ENCODE measurements around the gene SMLR1.
A peak's percentile ranks its signal among the peaks of the same experiment; 100 is the strongest.
"Not testable (repeated sequence)": the region's sequence is repeated elsewhere in the genome, so short reads cannot be mapped to it uniquely, and the experiment has no call there.

Gene SMLR1

DNA sequence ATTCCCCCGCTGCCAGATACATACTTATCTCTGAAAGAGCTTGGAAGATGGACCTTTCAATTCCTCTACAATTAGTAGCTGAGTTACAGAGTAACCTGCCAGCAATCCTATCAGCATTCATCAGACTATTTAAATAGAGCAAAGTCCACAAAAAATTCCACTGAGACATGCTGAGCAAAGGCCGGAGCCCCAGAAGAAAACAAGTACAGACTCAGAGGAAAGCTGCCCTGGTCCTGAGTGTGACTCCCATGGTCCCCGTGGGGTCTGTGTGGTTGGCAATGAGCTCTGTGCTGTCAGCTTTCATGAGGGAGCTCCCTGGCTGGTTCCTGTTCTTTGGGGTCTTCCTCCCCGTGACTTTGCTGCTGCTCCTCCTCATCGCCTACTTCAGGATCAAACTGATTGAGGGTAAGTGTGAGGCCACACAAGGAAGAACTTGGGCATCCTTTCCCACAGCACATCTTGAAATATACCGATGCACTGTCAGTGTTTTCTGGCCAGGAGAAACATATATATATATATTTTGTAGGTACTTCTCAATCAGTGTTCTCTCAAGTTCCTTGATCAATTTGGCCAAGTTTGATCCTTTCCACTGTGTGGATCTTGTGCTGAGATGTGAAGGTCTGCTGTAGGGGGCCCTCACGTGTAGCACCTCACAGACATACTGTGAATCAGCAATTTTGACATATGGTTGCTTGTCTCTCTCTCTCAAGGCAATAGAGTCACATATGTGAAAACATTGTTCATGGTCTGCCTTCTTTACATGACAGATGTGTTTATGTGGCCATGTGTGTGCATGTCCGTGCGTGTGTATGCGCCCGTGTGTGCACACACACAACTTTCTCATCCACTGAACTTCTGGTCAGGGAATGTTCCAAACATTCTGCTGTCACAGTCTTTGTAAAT, at the start of gene SMLR1:
Gene SMLR1 (plus strand): TSS at position 160 of the 903 bp plus-strand sequence. CDS start 8 bp downstream, at position 168.
- no peak for DNase-seq

DNA sequence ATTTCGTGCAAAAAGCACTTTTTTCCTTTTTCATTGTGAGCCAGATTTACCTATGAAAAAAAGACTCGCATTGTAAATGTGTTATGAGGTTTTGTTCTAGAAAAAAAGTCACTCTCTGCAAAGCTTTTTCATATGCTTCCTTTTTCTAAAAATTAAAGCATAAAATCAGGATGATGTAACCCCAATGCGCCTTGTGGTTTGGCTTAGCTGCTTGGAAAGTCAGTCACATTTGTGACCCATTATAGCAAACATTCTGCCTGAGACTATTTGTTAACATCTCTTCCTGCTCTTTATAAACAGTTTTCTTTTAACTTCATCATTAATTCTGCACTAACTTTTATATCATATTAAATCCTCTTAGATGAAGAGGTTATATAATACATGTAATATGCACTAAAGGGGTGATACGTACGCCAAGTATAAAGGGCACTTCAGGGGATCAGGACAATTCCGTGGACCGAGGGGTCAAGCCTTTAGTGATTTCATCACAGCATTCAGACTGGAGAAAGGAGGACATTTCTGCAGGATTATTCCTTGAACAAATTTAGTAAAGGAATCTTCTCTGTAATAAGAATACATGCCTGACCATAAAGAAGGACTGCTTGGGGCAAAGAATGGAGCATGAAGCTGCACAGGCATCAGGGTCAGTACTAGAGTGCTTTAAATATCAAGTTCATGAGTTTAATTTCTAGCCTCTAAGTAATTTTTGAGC, 48.1 kb upstream of the SMLR1 start:
- DNase-seq, result peak; percentile 22 to 41

DNA sequence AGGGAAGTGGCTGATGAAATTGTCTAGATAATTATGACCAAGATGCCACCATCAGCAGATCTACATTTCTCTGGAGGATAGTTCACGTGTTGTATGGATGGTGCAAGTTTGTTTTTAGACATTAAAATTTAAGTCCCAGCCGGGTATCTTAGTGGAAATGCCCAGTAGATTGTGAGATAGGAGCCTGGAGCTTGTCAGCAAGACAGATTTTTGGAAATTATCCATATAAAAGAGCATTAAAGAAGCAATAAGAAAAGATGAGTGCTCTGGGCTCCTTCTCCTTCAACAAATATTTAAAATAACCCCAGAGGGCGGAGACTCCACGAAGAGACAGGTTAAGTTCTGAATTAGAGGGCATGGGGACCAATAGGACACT, 47.6 kb upstream of the SMLR1 start:
- no peak for DNase-seq

DNA sequence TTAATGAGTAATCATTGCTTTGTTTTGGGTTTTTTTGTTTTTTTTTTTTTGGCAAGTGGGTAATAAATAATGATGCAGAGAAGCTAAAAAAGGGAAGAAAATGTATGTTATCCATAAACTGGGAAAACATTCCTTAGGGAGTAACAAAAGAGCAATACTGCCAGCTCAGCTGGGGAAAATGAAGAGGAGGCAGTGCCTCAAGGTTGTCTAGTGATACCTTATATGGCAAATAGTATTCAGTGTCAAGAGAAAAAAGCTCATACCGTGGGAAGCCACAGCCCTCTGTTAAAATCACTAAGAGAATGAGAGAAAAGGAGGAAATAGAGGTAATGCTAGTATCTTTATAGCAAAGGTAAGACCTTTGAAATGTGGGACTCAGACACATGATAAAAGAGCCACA, 47.1 kb upstream of the SMLR1 start:
- DNase-seq, result no peak

DNA sequence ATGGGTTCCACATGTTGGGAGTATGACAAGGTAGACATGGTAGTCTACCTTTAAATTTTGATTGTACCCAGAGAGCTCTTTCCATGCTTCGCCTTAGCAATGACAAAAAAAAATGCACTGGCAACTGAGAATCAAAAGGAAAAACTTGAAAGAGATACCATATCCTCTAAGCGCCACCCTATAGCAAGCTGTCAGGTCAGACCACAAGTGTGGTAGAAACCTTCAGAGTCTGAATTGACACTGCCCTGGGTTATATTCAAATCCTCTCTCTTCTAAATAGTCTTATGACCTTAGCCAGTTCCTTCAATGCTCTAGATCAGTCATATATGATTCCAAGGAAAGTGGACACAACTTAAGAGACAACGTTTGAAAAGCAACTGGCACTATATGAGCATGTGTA, 45.6 kb upstream of the SMLR1 start:
- DNase-seq, result no peak

DNA sequence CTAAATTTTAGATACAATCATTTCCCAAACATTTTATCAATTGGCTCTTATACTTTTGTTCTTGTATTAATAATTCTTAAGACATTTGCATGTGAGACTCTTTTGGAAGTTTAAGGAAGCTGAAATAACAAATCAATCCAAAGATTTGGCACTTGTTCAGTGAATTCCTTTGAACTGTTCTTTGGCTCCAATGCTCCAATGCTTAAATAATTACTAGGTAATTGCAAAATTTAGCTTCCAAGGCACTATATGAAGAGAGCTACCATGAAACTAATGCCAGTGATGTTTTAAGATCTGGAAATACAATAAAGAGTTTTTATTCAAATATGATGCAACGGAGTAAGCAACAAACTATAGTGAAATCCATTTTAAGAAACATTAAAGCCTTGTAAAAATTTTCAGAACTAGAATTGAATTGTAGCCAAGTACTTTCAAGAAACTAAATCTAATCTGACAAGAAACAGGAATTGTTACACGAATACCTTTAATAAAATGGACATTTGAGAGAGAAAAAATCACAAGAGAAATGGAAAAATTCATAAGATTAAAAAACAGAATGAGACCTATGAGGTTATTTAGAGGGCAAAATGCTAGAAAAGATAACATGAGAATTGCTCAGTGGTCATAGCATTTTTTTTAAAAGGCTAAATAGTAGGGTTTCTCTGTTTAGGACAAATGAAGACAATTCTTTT, 43.6 kb upstream of the SMLR1 start:
- no peak for DNase-seq

DNA sequence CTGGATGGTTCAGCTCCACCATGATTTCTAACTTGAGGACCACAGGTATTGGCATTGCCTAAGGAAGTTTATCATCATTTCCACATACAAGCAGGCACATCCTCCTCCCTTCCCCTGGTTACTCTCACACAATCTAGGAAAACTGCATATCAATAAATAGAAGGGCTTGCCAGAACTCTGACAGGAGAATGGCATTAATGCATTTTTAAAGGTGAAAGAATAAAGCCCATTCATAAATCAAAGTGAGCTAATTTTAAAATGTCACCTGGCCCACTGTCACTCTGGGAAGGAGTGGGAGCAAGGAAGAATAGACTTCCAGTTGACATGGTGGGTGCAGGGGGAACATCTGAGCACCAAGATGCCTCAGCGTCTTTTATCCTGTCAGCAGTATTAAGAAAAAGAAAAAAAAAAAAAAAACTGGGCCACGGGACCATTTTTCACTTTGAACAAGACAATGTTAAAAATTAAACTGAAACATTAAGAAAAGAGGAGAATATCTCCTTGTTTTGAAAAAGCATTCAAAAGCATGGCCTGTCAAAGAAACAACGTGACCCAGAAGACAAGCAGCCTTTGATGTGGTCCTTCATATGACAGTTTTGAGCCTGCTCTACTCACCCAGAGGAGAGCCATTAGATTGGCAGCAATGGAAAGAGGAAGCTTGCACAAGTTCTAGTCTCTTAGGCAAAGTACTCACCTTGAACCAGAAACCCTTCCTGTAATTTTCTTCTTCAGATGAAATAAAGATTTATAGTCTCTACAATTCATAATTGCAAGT, 39.3 kb upstream of the SMLR1 start:
- DNase-seq, result no peak

DNA sequence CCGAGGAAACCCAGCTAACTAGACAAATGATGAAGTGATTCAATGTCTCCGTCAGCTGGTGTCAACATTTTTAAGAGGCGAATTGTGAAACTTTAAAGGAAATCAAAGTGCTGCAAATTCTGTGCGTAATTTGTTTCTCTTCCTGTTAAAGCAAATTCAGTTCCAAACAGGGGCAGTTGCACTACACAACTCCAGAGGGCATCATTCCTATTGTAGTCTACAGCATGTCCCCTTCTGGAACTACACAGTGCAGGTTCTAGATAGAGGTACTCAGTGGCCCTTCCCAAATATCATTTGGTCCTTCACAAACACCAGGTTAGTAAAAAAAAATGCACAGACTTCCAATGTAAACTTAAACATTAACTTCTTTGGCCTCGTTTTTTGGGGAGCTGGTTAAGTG, 38.3 kb upstream of the SMLR1 start:
- no peak for DNase-seq

DNA sequence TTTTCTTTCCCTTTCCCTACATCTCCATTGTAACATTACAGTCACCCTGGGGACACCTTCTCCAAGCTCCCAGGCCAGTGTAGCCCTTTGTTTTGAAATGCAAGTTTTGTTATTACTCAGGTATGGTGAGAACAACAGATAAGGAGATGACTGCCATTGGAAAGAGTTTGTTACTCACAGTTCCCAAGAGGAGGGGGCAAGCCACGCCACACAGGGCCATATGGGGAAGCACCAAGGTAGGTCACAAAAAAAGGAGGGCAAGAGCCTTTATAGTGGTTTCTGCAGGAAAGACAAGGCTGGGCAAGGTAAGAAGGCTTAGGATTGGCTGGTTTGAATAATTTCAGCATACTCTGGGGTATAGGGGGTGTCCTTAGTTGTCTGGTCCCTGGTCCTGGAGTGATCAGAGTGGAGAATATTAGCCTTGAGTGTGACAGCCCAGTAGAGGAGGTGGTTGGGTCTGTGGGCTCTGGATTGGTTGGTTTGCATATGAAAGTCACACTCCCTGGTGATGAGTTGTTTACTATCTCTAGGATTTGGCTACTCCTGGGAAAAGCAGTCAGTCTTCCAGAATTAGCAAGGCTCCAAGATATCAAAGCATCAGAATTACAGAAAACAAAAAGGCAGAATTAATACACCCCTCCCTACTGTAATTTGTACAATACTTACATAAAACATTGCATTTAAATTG, 33.1 kb upstream of the SMLR1 start:
- DNase-seq, result no peak

DNA sequence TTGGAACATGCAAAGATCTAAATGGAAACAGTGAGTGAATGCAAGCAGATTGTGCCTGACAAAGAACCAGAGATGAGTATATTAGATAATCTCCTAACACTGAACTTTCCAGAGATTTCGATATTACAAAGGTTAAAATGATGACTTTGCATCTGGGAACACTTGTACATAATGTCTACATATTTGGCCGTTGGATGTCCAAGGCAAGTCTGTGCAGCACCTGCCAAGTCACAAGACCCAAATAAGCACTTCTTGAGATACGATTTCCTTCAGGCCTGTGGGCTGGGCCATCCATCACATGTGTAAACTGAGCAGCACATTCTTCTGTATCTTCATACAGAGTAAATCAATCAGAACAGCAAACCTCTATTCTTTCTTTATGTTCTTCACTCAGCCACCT, 32.5 kb upstream of the SMLR1 start:
- DNase-seq, result no peak

DNA sequence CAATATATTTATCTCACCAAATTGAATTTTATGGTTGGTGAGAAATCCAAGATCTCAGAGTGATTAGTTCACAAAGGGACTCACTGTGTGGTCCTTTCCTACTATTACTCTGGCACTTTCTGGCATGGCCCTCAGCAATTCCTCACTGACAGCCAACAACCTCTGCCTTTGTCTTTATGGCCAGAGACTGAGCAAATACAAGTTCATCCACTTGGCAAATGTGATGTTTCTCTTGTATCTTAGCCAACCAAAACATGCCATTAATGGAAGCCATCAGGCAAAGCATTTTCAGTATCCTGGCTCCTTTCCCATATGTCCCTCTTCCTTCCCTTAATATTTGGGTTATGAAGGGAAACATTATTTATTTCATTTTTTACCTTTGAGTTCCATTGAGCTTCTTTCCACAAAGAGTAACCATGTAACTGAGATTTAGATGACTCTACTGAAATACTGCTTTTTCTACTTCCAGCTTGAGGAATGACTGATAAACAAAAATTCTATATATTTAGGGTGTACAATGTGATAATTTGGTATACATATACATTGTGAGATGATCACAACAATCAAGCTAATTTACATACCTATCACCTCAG, 30.8 kb upstream of the SMLR1 start:
- DNase-seq, result no peak

DNA sequence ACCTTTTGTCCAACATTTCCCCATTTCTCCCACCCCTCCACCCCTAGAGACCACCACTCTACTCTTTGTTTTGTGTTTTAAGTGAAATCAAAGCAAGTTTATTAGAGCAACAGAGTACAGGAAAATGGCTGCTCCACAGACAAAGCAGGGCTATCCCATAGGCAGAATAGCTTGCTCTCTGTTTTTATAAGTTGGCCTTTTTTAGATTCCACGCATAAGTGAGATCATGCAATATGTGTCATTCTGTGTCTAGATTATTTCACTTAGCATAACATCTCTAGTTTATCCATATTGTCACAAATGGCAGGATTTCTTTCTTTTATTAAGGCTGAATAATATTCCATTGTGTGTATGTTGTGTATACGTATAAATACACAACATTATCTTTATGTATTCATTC, 30.1 kb upstream of the SMLR1 start:
- DNase-seq, result no peak

DNA sequence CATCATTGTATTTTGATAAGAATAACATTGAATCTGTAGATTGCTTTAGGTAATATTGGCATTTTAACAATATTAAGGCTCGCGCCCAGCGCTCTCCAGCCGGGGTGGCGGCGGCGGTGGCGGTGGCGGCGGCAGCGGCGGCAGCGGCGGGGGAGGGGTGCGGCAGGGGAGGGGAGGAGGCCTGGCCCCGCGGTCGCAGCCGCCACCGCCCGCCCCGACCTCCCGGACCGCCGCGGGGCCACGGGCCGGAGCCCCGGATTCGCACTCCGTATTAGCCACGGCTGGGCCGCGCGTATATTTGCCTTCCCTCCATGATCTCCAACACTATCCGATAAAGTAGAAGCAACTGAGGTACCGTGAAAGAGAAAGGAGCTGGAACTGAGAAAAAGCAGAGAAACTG, 25.8 kb upstream of the SMLR1 start:
- DNase-seq, result not testable (repeated sequence)

DNA sequence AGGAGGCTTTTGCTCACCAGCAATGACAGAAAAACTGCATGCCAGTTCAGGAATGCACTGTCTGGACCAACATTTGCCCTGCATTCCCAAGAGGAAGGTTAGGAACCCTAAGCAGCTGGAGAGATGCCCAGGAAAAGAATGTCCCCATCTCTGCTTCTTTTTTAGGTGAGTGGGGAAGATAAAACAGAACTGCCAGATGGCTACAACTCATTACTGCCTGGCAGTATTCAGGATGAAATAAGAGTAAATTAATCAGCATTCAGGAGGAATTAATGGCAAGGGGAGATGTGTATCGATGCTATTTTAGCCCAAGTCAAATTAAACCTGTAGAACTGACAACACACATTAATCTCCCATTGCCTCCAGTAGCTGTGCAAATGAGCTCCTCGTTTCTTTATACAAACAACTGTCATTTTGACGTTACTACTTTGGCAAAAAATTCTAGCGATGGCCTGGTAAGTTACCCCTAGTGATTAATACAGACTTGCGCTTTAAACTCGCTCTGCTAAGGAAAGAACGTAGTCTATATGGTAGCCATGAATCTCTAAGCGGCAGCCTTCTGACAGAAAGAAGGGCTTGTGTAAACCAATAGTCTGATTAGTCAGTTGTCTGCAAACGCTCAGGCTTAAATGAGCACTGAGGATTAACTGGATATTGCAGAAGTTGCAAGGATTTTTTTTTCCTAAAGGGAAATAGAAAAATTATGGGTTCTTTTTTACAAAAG, 16.7 kb upstream of the SMLR1 start:
- no peak for DNase-seq

DNA sequence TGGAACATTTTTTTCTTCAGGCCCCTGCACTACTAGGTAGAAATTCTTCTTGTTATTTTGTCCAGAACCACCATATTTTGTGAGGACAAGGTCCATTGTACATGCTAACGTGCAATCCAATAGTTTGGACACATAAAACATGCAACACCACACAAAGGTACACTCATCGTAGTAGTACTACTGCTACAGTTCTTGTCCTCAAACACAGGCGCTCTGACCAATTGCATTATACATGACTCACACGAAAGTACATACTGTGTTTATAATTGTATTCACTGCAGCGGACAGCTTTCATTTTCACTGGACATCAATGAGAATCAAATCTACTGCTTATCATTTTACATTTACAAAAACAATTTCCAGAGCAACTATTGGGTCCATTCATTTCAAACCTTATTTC, 15.3 kb upstream of the SMLR1 start:
- DNase-seq, result no peak

DNA sequence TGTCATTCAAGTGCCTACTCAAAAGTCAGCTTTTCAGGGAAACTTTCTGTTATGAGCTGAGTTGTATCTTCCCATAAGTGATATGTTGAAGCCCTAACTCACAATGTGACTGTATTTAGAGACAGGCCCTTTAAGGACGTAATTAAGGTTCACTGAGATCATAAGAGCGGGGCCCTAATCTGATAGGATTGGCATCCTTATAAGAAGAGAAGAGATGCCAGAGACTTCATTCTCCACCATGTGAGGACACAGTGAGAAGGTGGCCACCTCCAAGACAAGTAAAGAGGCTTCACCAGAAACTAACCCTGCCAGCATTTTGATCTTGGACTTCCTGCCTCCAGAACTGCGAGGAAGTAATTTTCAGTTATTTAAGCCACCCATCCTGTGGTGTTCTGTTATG, 12.7 kb upstream of the SMLR1 start:
- no peak for DNase-seq

DNA sequence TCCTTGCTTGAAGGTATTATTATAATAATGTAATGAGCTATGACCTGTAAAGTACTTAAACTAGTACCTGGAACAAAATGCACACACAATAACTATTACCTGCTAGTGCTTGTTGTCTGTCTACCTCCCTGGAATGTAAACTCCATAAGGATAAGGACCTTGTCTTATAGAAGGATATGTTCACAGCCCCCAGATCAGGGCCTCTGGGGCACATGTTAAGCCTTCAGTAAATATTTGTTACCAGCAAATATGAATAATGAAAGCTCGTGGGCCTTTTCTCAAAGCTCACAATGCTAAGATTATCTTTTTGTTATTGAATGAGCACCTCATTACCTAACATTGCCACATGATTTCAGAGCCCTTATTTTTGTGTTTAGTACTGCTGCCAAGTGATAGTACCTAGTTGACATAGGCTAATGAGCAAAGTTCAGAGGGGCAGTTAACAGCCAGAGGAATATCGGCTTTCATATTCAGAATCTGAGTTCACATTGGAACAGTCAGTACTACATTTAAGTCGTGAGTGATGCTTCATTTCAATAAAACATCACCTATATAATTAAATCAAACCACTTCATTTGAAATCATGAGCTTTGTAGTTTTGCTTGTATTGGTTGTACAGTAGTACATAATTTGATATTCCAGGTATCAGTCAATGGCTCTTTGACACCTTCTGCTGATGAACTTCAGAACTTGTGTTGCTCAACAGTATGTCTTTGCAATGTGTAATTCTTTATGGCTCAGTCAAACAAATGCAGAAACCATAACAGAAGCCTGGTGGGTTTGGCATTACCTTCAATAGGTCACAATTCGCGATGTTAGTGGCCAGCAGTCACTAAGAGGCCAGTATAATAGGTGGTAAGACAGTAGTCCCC, 11.8 kb upstream of the SMLR1 start:
- DNase-seq, result no peak

DNA sequence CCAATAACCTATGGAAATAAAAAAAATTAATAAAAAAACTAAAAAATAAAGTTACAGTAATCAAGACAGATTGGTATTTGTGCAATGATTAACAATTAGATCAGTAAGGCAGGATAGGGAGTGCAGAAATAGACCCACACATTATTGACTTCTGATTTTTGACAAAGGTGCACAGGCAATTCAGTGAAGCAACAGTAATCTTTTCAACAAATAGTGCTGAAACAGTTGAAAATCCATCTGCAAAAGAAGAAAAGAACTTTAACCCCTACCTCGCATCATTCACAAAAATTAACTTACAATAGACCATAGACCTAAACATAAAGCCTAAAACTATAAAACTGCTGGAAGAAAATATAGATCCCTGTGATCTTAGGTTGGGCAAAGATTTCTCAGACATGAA, 4.5 kb upstream of the SMLR1 start:
- no peak for DNase-seq

DNA sequence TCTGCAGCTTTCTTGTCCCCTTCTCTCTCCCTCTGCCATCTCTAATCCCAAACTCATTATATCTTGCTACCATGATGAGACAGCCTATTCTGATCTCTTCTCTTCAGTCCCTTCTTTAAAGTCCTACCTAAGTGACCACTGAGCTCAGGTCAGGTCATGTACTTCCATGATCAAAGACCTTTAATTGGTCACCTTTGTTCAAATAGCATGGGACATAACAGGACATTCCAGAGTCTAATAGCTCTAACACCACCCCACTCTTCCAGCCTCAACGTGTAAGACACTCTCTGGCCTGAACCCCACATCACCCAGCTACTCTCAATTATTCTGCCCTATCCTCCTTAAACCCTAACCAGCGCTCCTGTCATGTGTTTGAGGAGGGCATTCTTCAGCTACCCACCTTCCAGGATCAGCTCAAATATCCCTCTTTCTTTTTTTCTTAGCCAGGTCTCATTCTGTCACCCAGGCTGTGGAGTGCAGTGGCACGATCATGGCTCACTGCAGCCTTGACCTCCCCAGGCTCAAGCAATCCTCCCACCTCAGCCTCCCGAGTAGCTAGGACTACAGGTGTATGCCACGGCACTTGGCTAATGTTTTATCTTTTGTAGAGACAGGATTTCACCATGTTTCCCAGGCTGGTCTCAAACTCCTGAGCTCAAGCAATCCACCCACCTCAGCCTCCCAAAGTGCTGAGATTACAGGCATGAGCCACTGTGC, 2.1 kb upstream of the SMLR1 start:
- DNase-seq, result no peak
